CD4-positive, alpha-beta T cell treated with Interleukin-4 for 1 hour (primary cell): ENCODE results near the gene SLC46A3.
"Not testable (repeated sequence)": the region's sequence is repeated elsewhere in the genome, so short reads cannot be mapped to it uniquely, and the experiment has no call there.

ENCODE experiments used
- DNase-seq, 2 donors: peaks; one replicate each; pipeline ENCODE4 v3.0.0-alpha.2; 2020 to 2022

SLC46A3 gene

GRCh38 chr13:28729541-28729940 lies 10.8 kb upstream of the SLC46A3 start:
- DNase-seq = no peak

DNA sequence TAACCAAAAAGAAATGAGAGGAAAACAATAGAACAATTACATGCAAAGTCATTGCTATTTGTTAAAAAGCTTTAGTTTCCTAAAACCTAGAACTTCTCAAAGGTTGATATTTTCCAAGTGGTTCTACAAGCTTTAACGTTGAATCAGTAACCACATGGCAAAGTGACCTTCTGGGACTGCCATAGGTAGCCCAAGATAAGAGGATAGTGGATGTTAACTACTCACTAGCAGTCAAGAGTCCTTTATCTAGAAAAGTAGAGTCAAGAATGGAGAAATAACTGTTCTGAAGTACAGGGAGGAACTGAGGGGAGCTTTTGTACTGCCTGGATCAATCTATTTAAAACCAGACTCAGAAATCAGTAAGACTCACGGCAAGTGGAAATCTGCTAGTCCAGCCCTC lies 9.9 kb upstream of the SLC46A3 start:
- DNase-seq = no peak

GRCh38 chr13:28725046-28725610 lies 6.4 kb upstream of the SLC46A3 start:
- DNase-seq = no peak

DNA sequence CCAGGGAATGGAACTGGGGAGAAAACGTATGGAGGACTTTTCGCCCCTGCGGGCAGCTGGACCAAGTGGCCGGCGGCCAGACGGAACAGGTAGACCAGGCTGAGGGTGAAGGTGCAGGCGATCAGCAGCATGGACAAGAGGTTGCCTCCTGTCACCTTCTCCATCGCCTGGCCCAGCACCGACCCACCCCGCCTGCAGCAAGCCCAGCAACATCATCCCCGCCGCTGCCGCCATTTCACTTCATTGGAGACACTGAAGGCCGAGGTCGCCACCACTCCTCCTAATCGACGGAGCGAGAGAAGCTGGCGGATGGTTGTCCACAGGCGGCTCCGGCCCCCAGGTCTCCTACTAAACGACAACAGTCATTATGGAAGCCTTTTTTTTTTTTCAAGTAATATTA lies 5.0 kb upstream of the SLC46A3 start:
- DNase-seq = no peak

- no peak for DNase-seq
Observed at GRCh38 chr13:28719227-28720055, 671 bp upstream of the SLC46A3 start.

DNA sequence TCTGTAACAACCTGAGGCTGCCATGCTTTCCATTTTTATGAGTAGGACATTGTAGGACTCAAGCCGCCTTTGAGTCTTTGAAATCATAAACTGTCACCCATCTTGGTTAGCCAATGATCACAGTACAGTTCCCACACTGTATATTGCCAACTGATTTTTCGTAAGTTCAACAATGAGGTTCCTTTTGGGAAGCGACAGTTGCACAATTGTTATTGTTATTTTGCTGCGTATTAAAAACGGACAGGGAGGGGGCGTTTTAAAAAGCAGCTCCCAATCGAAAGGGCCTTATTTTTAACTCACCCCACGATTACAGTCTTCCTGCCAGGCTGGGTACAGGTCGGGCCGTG lies 601 bp downstream of the SLC46A3 start:
- no peak for DNase-seq

DNA sequence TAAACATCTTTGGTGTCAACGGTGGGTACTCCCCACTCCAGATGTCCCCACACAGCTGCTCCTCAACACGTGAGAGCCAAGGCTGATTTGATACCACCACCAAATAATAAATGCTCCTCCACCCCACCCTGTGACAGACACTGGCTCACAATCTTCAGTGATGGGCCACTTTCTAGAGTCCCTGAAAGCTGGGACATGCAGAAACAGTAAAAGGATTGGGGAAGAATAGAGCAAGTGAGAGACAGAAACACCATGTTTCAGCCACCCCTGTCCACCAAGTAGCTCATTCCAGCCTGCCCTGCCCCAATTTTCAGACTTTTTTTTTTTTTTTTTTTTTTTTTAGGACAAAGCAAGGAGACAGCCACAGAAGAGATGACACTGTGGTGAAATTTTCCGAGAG lies 1.6 kb downstream of the SLC46A3 start:
- DNase-seq = no peak

DNA sequence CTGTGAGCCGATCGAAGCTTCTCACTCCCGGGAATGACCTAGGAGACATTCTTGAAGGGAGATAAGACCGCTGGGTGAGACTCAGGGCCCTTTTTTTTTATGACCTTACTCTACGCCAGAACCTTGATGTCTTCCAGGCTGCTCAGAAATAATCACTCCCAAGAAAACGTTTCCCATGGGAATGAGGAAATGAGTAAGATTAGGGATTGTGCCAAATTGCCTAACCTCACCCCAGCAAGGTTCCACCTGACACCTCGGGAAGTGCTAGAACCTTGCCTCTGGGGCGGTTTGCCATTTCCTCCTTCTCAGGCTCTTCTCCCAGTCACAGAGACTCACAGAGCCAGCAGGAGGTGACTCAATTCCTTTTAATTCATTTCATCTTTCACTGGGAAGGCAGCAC lies 2.3 kb downstream of the SLC46A3 start:
- no peak for DNase-seq

- no peak for DNase-seq
Observed at GRCh38 chr13:28714651-28715050, 4.1 kb downstream of the SLC46A3 start.

GRCh38 chr13:28710161-28710560 lies 8.6 kb downstream of the SLC46A3 start:
- no peak for DNase-seq

DNA sequence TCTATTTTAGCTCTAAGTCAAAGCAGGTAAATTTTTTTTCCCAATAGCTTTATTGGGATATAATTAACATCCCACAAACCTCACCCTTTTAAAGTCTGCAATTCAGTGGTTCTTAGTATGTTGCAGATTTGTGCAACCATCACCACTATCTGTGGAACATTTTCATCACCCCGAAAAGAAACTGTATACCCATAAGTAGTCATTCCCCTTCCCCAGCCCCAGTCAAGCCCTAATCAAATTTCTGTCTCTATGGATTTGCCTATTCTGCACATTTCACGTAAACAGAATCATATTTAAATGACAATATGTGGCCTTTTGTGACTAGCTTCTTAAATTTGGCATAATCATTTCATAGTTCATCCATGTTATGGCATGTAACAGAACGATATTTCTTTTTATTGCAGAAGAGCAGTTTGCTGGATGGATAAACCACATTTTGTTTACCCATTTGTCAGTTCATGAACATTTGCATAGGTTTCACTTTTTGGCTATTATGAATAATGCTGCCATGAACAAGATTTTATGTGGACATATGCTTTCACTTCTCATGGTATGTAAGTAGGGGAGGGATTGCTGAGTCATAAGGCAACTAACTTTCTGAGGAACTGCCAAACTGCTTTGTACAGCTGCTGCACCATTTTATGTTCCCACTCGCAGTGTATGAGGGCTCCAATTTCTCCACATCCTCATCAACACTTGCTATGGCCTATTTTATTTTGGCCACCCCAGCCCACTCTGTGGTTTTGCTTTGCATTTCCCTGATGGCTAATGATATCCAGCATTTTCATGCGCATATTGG lies 10.9 kb downstream of the SLC46A3 start:
- peak; percentile 11 to 24 for DNase-seq

- DNase-seq = no peak
Observed at GRCh38 chr13:28705461-28706083, 13.2 kb downstream of the SLC46A3 start.

DNA sequence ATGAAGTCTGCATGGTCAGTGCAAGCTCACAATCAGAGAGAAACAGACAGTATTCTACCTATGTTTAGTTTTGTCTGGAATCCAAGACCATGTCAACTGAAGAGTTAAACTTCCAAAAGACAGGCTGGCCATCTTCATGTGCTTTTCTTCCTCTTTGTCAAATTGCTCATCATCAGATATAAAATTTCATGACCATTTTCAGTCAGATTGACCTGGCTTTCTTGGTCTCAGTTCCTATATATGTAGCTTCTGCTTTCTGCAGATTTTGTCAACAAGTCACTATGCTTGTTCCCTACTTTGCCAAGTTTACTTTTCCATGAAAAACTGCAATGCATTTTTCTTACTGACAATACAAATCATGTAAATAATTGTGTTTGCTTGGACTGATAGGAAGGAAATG lies 13.9 kb downstream of the SLC46A3 start:
- DNase-seq = no peak

GRCh38 chr13:28704282-28704681 lies 14.5 kb downstream of the SLC46A3 start:
- no peak for DNase-seq

DNA sequence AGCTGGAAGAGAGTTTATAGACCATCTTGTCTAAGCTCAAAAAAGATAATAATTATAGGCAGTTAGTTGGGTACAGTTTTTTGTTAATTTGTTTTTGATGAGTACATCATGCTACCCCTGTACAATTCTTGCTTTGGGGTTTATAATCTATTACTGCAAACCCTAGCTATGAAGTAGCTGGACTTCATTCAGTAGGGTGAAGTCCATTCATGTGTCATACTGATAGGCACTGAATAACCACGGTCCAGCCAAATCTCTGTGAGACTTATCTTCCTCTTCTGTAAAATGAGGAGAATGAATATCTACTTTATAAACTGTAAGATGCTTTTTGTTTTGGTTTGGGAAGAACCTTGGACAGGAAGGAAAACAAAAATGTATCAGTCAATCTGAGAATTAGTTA lies 19.5 kb downstream of the SLC46A3 start:
- no peak for DNase-seq

DNA sequence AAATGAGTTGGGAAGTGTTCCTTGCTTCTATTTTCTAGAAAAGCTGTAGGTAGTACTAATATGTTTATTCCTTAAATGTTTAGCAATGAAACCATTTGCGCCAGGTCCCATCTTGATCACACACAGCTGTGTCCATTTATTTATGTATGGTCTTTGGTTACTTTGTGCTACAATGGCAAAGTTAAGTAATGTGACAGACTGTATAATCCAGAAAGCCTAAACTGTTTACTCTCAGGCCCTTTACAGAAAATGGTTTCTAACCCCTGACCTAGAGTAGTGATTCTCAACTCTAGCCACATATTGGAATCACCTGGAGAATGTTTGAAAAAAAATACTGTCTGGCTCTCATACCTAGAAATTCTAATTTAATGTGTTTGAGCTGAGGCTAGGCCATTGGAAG lies 21.3 kb downstream of the SLC46A3 start:
- DNase-seq = no peak

- not testable (repeated sequence) for DNase-seq
Observed at GRCh38 chr13:28693605-28694491, 24.9 kb downstream of the SLC46A3 start.

GRCh38 chr13:28685892-28686291 lies 32.9 kb downstream of the SLC46A3 start:
- DNase-seq = no peak

DNA sequence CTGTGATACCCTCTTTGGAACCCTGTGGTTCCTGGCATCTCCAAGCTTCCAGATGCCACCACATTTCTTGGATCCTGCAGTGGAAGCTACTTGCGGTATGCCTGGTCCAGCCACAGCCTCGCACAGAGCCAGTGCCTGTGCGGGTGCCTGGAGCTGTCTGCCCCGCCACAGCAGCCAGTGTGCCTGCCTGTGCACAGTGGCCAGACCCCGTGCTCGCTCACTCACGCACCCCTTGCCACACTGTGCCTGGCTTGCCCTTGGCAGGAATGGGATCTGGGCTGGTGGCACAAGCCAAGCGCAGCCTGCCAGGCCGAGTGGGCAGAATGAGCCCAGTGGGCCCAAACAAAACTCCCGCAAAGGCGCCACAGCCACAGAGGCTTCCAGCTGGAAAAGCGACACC lies 33.7 kb downstream of the SLC46A3 start:
- no peak for DNase-seq

- DNase-seq = no peak
Observed at GRCh38 chr13:28684257-28684656, 34.5 kb downstream of the SLC46A3 start.

DNA sequence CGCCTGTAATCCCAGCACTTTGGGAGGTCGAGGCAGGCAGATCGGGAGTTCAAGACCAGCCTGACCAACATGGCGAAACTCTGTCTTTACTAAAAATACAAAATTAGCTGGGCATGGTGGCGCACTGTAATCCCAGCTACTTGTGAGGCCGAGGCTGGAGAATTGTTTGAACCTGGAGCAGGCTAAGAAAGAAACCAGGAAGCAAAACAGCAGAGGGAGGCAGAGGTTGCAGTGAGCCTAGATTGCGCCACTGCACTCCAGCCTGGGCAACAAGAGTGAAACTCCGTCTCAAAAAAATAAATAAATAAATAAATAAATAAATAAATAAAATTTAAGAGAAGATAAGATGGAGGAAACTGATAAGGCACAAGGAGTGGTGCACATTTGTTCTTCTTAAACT lies 35.6 kb downstream of the SLC46A3 start:
- DNase-seq = not testable (repeated sequence)

- no peak for DNase-seq
Observed at GRCh38 chr13:28680541-28680940, 38.2 kb downstream of the SLC46A3 start.

- no peak for DNase-seq
Observed at GRCh38 chr13:28679628-28680027, 39.1 kb downstream of the SLC46A3 start.
